SIG-M5 treated with dmso at 0.1 percent for 504 hours (cell line): Measurements from ENCODE around the gene CDK1.
"Not testable (repeated sequence)": the region's sequence is repeated elsewhere in the genome, so short reads cannot be mapped to it uniquely, and the experiment has no call there.

Experiments used
- DNase-seq: peaks from one replicate; lab custom pipeline; 2025; ENCODE audit not compliant: unreplicated experiment; lab: John Stamatoyannopoulos, UW

The CDK1 gene

GRCh38 chr10:60810437-60811182, 32.3 kb downstream of the CDK1 start:
- DNase-seq: peak; percentile 35

- peak; percentile 72 for DNase-seq
Measured at GRCh38 chr10:60816628-60817397, 38.5 kb downstream of the CDK1 start.

GRCh38 chr10:60817398-60817805, 39.1 kb downstream of the CDK1 start:
- DNase-seq: no peak

GRCh38 chr10:60818134-60818770, 40.0 kb downstream of the CDK1 start:
- no peak for DNase-seq

- DNase-seq: no peak
Measured at GRCh38 chr10:60819271-60819670, 41.0 kb downstream of the CDK1 start.

DNA sequence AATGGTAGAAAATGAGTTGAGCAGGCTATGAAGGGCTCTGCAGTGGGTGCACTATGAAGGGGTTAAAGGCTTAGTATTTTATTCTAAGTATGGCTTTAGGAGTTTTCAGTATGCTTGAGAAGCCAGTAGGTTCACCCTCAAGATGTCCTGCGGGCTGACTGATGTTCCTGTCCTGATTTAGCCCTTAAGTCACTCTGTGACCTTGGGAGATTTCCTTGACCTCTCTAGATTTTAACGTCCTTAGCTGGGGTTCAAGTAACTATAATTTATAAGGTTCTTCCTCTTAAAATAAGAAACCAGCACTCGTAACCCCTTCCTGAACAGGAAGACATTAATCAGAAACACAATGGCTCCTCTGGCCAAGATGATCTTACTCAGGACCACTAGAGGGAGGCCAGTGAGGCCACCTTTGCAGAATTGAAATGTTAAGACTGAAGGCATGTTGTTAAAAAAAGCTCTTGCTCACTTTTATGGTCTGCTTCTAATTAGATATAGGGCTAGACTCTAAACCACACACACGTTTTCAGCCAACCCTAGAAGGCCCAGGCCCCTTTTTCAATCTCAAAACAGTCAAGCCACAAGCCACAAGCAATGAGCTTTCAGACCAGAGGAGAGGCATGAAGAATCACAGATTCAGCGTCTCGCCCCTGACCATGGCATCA, 41.9 kb downstream of the CDK1 start:
- DNase-seq: no peak

DNA sequence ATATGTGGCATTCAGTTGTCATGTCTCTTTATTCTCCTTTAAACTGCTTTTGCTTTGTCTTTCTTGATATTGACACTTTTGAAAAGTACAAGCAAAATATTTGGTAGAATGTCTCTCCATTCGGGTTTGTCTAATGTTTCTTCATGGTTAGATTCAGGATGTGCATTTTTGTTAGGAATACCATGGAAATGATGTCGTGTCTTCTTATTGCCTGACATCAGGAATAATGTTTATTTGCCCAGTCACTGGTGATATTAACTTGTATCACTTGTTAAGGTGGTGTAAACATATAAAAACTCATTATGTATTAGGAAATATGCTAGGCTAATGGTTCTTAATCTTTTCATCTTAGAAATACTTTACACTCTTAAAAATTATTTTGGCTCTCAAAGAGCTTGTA, 43.4 kb downstream of the CDK1 start:
- DNase-seq: no peak

DNA sequence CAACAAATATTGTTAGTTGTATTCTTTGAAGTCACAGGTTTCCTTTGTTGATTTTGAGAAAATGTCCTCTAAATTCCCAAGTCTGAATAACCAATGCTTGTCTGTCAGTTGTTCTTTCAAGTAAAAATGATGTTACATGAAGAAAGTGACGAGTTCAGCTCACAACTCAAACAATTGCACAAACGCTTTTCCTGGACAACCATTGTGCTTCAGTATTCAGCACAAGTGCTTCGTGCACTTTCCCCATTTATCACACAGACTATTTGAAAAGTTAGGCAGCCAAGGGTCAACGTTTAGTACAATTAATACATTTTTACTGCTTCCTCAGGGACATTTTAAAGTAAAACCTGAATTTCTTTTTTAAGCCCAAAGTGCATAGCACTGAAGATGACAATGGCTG, 44.5 kb downstream of the CDK1 start:
- no peak for DNase-seq

DNA sequence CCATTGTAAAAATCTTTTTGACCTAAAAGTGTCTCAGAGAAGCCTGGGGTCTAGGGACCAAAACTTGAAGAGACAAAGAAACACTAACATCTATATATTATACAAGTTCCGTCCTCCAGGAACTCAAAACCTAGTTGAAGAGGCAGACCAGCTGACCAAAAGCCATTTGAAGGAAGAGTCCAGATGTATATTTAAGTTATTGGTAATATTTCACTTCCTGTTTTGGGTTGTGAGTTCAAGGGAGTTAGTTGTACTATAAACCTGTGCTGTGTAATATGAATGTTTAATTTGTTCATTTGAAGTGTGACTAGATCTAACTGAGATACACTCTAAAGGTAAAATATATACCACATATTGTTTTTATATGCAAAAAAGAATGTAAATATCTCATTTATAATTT, 45.0 kb downstream of the CDK1 start:
- DNase-seq: no peak

- DNase-seq: no peak
Measured at GRCh38 chr10:60825520-60825919, 47.2 kb downstream of the CDK1 start.

DNA sequence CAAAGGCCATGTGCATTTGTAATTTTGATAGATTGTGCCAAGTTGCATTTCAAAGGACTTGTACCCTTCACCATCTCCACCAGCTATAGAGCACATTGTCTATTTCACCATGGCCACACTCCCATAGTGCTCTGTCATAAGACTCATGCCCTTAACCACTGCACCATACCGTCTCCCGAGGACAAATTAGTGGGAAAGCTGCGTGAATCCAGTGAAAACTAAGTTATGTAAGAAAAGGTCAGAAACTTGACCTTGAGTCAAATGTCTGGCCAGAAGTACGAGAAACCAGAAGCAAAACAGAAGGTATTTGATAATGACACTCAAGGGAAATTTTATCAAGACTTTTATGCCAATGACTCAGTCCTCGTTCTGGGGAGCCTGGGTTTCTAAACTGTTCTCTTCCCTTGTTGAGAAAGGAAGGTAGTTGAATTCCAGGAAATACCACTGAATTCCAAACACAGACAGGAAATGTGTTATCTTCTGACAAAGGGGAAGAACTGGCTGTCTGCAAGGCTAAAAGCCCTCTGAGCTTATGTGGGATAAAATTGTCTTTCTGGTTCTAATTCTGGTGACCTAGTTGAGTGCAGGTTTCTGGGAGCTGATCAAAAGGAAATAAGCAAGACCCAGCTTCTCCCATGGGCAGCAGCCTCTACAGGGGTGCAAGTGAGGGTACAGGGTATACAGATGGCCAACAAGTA, 49.7 kb downstream of the CDK1 start:
- no peak for DNase-seq

- DNase-seq: no peak
Measured at GRCh38 chr10:60828489-60828852, 50.2 kb downstream of the CDK1 start.

DNA sequence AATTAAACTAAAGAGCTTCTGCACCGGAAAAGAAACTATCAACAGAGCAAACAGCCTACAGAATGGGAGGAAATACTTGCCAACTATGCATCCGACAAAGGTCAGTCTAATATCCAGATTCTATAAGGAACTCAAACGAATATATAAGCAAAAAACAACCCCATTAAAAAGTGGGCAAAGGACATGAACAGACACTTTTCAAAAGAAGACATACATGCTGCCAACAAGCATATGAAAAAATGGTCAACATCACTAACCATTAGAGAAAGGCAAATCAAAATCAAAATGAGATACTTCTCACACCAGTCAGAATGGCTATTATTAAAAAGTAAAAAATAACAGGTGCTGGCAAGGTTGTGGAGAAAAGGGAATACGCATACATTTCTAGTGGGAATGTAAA, 53.9 kb downstream of the CDK1 start:
- not testable (repeated sequence) for DNase-seq

DNA sequence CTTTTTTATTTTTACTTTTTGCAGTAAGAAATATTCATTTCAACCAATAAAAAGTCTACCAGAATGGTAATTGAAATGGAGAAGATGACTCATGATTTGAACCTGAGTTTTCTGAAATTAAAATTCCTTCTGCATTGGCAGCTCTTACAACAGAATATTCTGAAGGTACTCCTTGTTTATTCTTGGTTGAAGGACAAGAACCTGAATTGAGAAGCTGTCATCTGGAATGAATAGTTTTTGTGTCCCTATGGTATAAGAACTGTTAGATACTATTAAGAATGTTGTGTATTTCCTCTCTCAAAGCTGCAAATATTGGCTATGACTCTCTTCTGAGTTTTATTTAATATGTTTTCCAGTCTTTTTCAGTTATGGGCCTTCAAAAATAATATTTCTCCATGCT, 56.1 kb downstream of the CDK1 start:
- DNase-seq: no peak

DNA sequence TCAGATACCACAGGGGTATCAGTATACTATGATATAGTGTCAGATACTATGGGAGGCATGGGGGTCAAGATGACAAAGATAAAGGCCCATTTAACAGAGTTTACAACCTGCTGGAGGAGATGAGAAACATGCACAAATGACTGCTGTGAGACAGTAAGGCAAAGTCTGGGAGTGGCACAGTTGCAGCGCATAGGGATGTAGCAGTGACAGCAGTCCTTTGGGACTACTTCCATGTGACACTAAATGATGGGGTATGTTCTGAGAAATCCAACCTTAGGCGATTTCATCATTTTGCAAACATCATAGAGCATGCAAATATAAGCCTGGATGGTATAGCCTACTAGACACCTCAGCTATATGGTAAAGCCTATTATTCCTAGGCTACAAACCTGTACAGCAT, 56.8 kb downstream of the CDK1 start:
- no peak for DNase-seq

DNA sequence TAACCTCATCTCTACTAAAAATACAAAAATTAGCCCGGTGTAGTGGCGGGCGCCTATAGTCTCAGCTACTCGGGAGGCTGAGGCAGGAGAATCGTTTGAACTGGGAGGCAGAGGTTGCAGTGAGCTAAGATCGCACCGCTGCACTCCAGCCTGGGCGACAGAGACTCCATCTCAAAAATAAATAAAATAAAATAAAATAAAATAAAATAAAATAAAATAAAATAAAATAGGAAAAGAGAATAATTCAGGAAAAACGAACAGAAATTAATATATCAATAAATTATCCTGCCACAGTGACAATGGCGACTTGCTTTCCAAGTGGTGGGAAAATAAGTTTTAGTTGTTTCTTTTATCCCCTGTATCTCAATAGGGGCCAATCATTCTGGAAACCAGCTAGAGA, 62.9 kb downstream of the CDK1 start:
- not testable (repeated sequence) for DNase-seq

DNA sequence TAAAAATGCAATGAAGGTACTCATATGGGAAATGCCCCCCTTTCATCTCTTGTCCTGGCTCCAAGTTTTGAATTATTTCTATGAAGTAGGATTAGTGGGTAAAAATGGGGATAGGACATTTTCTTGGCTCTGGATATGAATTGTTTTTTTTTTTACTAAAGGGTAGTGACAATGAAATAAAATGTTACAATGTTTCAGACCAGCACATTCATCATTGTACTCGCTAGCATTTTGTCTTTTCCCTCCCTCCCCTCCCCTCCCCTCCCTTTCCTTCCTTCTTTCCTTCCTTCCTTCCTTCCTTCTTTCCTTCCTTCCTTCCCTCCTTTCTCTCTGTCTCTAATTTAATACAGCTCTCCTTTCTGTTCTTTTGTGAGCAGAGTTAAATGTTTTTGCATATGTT, 64.4 kb downstream of the CDK1 start:
- no peak for DNase-seq
